Esophagus mucosa (tissue), 1 donor: ENCODE results near the gene FCER1G. TPM values are rescaled to one million over a fixed set of nuclear protein-coding genes. Genes with fewer than 3 reads are reported as not detected.

ENCODE experiments used
- total RNA-seq: library from RNA; stranded (reverse); gene quantifications from one replicate; pipeline ENCODE4 v1.2.4, GENCODE V29; 2023
- donor health status: DM: yes; HTN: yes; CAD: no.

FCER1G gene
- total RNA-seq, 1 donor from 2014 or later, result 0.76 TPM

Other genes with a start within 250 kb of the FCER1G start
- gene F11R, start 194.1 kb upstream of the FCER1G start, total RNA-seq, result 137 TPM
- 67.9 TPM for gene TSTD1, start 176.3 kb upstream of the FCER1G start, total RNA-seq
- 25.2 TPM for gene USF1, start 169.3 kb upstream of the FCER1G start, total RNA-seq
- 6.0 TPM for gene ARHGAP30, start 145.4 kb upstream of the FCER1G start, total RNA-seq
- 115 TPM for gene NECTIN4, start 125.7 kb upstream of the FCER1G start, total RNA-seq
- gene KLHDC9, start 116.9 kb upstream of the FCER1G start, total RNA-seq, result 4.5 TPM
- 46.2 TPM for gene PFDN2, start 97.3 kb upstream of the FCER1G start, total RNA-seq
- 26.4 TPM for gene NIT1, start 97.2 kb upstream of the FCER1G start, total RNA-seq
- gene DEDD, start 82.6 kb upstream of the FCER1G start, total RNA-seq, result 24.9 TPM
- gene UFC1, start 61.3 kb upstream of the FCER1G start, total RNA-seq, result 76.7 TPM
- 15.6 TPM for gene USP21, start 55.8 kb upstream of the FCER1G start, total RNA-seq
- 10.4 TPM for gene PPOX, start 48.9 kb upstream of the FCER1G start, total RNA-seq
- 17.7 TPM for gene B4GALT3, start 37.8 kb upstream of the FCER1G start, total RNA-seq
- gene ADAMTS4, start 16.2 kb upstream of the FCER1G start, total RNA-seq, result 1.3 TPM
- 56.4 TPM for gene NDUFS2, start 12.9 kb upstream of the FCER1G start, total RNA-seq
- gene APOA2, start 8.3 kb downstream of the FCER1G start, total RNA-seq, result not detected
- 11.4 TPM for gene TOMM40L, start 10.8 kb downstream of the FCER1G start, total RNA-seq
- gene NR1I3, start 22.9 kb downstream of the FCER1G start, total RNA-seq, result not detected
- 29.3 TPM for gene PCP4L1, start 43.5 kb downstream of the FCER1G start, total RNA-seq
- gene MPZ, start 94.7 kb downstream of the FCER1G start, total RNA-seq, result 1.4 TPM
- gene SDHC, start 99.1 kb downstream of the FCER1G start, total RNA-seq, result 185 TPM
- not detected for gene CFAP126, start 152.6 kb downstream of the FCER1G start, total RNA-seq